ENCODE measurements around the gene YWHAG.
"Not testable (repeated sequence)": the region's sequence is repeated elsewhere in the genome, so short reads cannot be mapped to it uniquely, and the experiment has no call there.

YWHAG gene

GRCh38 chr7:76369018-76369417, 10.2 kb upstream of the YWHAG start:
- ATAC-seq (replicated peaks) (no peak), DNase-seq (no peak)
- H3K36me3 Mint-ChIP-seq (ENCODE audit: insufficient read depth) = no peaks in the 10 kb centered on the region
- H3K4me1 Mint-ChIP-seq (ENCODE audit: low read depth in 2 of 2) = peaks cover 6 to 7% of the 10 kb centered on the region in 2 donors
- peaks cover 14 to 32% of the 10 kb centered on the region in 2 donors for H3K27me3 Mint-ChIP-seq
- no peak overlapping the region for H3K4me3 Mint-ChIP-seq
- no peak overlapping the region for H3K27ac Mint-ChIP-seq
- H3K9me3 Mint-ChIP-seq = no peaks in the 10 kb centered on the region

DNA sequence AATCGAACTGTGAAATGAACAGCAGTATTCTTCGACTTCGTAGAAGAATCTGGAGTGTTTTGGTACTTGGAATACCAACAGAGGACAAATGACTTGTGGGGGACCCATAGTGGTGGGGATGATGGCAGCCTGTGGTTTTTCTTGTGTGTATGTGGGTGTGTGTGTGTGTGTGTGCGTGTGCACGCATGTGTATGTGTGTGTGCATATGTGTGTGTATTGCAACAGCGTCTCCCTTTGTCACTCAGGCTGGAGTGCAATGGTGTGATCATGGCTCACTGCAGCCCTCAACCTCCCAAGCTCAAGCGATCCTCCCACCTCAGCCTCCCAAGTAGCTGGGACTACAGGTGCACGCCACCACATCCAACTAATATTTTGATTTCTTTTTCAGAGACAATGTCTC, 9.4 kb upstream of the YWHAG start:
- peaks cover 6 to 7% of the 10 kb centered on the region in 2 donors for H3K4me1 Mint-ChIP-seq (ENCODE audit: low read depth in 2 of 2)
- H3K9me3 Mint-ChIP-seq = no peaks in the 10 kb centered on the region
- ATAC-seq (replicated peaks) = no peak
- no peak for DNase-seq
- no peak overlapping the region for H3K27ac Mint-ChIP-seq
- no peaks in the 10 kb centered on the region for H3K36me3 Mint-ChIP-seq (ENCODE audit: insufficient read depth)
- H3K27me3 Mint-ChIP-seq = peaks cover 10 to 24% of the 10 kb centered on the region in 2 donors
- H3K4me3 Mint-ChIP-seq = no peak overlapping the region

- H3K4me3 Mint-ChIP-seq = peak overlapping the region in 1 of 2 donors; percentile 49
- H3K9me3 Mint-ChIP-seq = no peaks in the 10 kb centered on the region
- no peak for ATAC-seq (replicated peaks)
- DNase-seq = no peak
- no peak overlapping the region for H3K27ac Mint-ChIP-seq
- peaks cover 0 to 6% of the 10 kb centered on the region in 2 donors for H3K27me3 Mint-ChIP-seq
- H3K4me1 Mint-ChIP-seq (ENCODE audit: low read depth in 2 of 2) = peaks cover 6 to 13% of the 10 kb centered on the region in 2 donors
- peaks cover 6% of the 10 kb centered on the region for H3K36me3 Mint-ChIP-seq (ENCODE audit: insufficient read depth)
These were observed 5.4 kb upstream of the YWHAG start for GRCh38 chr7:76364198-76364584.

- not testable (repeated sequence) for DNase-seq; H3K4me3 Mint-ChIP-seq; H3K36me3 Mint-ChIP-seq (ENCODE audit: insufficient read depth); ATAC-seq (replicated peaks); H3K27ac Mint-ChIP-seq; H3K9me3 Mint-ChIP-seq; H3K27me3 Mint-ChIP-seq
- H3K4me1 Mint-ChIP-seq (ENCODE audit: low read depth in 2 of 2) = peaks cover 6 to 13% of the 10 kb centered on the region in 2 donors
These were observed 5.0 kb upstream of the YWHAG start for GRCh38 chr7:76363754-76364153.

GRCh38 chr7:76359978-76360638, 1.3 kb upstream of the YWHAG start:
- Mint-ChIP-seq H3K4me1 (ENCODE audit: low read depth in 2 of 2) (peaks cover 25 to 39% of the 10 kb centered on the region in 2 donors), H3K4me3 (peak overlapping the region; percentile 94 to 96), H3K27me3 (no peaks in the 10 kb centered on the region), H3K27ac (peak overlapping the region; percentile 94 to 95), H3K9me3 (no peaks in the 10 kb centered on the region), H3K36me3 (ENCODE audit: insufficient read depth) (peaks cover 24% of the 10 kb centered on the region)
- DNase-seq = no peak
- ATAC-seq (replicated peaks) = no peak

DNA sequence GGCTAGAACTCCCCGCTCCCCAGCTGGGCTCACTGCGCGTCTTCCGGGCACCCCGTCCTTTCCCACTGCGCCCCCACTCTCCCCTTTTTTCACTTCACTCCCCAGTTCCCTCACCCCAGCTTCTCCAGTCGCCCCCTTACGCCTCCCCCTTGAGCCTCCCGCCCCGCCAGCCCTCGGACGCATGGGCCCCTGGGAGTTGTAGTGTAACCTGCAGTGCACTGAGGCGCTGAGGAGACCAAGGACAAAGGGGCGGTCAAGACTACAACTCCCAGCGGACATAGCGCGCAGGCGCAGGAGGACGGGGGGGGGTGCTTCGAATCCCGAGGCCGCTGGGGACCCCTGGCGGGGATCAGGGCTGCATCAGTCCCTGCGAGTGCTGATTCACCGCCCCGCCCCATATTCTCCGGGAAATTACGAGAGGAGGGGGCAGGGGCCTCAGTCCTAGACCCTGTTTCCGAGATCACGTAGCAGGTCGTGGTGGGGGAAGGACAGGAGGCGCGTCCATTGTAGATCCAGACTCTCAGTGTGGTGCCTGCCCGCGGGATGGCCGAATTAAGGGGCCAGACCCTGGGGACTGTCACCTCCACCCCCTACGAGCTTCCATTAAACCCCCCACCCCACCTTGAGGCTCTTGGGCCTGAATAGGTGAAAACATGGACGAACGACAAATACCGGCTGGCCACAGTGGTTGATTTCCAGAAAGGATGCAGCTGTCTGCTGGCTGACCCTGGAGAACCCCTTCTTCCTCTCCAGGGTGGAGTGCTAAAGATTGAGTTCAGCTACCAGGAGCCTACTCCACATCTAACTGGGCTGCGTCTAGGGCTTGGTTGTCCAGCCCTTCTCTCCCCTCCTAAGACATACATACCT, 553 bp upstream of the YWHAG start:
- peak; percentile 90 to 95 (median 93) for DNase-seq
- peak overlapping the region; percentile 94 to 96 for H3K4me3 Mint-ChIP-seq
- H3K9me3 Mint-ChIP-seq = no peaks in the 10 kb centered on the region
- peaks cover 24% of the 10 kb centered on the region for H3K36me3 Mint-ChIP-seq (ENCODE audit: insufficient read depth)
- H3K27ac Mint-ChIP-seq = peak overlapping the region; percentile 94 to 95
- ATAC-seq (replicated peaks) = peak; percentile 91
- peaks cover 22 to 40% of the 10 kb centered on the region in 2 donors for H3K4me1 Mint-ChIP-seq (ENCODE audit: low read depth in 2 of 2)
- H3K27me3 Mint-ChIP-seq = no peaks in the 10 kb centered on the region

DNA sequence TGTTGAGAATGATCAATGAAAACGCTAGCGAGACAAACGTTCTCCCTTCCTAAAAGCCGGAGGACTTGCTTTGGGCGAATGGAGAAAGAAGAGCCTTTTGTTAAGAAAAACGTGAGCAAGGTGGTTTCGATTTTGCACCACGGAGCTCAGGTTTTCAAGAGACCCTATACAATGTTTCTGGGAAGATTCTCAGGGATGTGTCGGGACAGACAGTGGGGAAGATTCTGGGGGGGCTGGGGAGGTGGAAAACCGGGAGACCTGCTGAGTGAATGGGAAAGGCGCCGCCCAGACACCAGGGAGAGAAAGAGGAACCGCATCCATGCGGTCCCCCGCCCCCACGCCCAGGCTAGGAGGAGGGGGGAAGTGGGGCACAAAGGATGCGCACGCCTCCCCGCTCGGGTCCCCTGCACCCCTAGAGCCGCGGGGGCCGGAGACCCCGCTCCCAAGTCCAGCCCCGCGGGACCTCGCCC, 745 bp downstream of the YWHAG start:
- no peaks in the 10 kb centered on the region for H3K9me3 Mint-ChIP-seq
- peak; percentile 2 for ATAC-seq (replicated peaks)
- H3K27ac Mint-ChIP-seq = peak overlapping the region; percentile 95
- H3K36me3 Mint-ChIP-seq (ENCODE audit: insufficient read depth) = peaks cover 24% of the 10 kb centered on the region
- DNase-seq = peak in 1 of 3 experiments; percentile 11
- H3K27me3 Mint-ChIP-seq = no peaks in the 10 kb centered on the region
- H3K4me1 Mint-ChIP-seq (ENCODE audit: low read depth in 2 of 2) = peaks cover 20 to 37% of the 10 kb centered on the region in 2 donors
- H3K4me3 Mint-ChIP-seq = peak overlapping the region; percentile 94 to 96

- DNase-seq = no peak
- Mint-ChIP-seq H3K27ac (peak overlapping the region; percentile 95), H3K4me1 (ENCODE audit: low read depth in 2 of 2) (peaks cover 23 to 40% of the 10 kb centered on the region in 2 donors), H3K4me3 (peak overlapping the region; percentile 94 to 96), H3K36me3 (ENCODE audit: insufficient read depth) (peaks cover 24% of the 10 kb centered on the region), H3K27me3 (no peaks in the 10 kb centered on the region), H3K9me3 (no peaks in the 10 kb centered on the region)
- no peak for ATAC-seq (replicated peaks)
These were observed 1.2 kb downstream of the YWHAG start for GRCh38 chr7:76357475-76358010.

DNA sequence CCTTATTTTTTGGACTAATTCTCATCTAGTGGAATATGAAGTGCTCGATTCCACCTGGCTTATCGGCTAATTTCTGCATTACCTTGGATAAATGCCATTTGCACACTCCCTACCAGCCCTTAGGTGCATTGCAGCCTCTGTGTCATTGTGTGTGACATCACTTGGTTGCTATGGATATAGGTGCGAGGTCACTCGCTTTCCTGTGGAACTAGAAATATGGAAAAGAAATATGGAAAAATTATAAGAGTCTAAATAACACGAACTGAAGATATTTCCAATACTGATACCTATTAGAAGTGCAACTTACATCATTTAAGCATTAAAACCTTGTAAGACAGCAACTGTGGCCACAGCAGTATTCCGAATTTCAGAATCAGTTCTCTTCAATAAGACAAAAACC, 2.0 kb downstream of the YWHAG start:
- H3K27me3 Mint-ChIP-seq = no peaks in the 10 kb centered on the region
- H3K27ac Mint-ChIP-seq = peak overlapping the region; percentile 95
- H3K9me3 Mint-ChIP-seq = no peaks in the 10 kb centered on the region
- DNase-seq = no peak
- peaks cover 24% of the 10 kb centered on the region for H3K36me3 Mint-ChIP-seq (ENCODE audit: insufficient read depth)
- no peak for ATAC-seq (replicated peaks)
- H3K4me3 Mint-ChIP-seq = peak overlapping the region; percentile 94 to 96
- peaks cover 29 to 47% of the 10 kb centered on the region in 2 donors for H3K4me1 Mint-ChIP-seq (ENCODE audit: low read depth in 2 of 2)

DNA sequence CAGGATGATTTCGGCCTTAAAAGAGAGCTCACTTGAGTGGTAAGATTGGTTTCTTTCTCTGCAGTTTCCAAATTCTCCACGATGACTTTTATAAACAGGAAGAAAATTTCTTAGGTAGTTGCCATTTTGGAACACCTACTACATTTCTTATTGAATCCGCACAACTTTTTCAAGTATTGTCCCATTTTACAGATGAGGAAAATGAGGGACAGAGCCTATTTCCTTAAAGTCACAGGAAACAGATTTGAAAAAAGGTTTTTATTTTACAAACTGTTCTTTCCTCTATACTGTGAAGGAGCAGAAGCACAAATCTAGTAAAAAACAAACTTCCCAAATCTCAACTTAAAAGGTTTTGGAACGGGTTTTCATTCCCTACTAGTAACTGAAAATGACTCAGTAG, 2.7 kb downstream of the YWHAG start:
- peak overlapping the region in 1 of 2 donors; percentile 23 for H3K4me3 Mint-ChIP-seq
- peaks cover 24% of the 10 kb centered on the region for H3K36me3 Mint-ChIP-seq (ENCODE audit: insufficient read depth)
- H3K4me1 Mint-ChIP-seq (ENCODE audit: low read depth in 2 of 2) = peaks cover 35 to 54% of the 10 kb centered on the region in 2 donors
- H3K27ac Mint-ChIP-seq = peak overlapping the region in 1 of 2 donors; percentile 7
- no peaks in the 10 kb centered on the region for H3K9me3 Mint-ChIP-seq
- no peaks in the 10 kb centered on the region for H3K27me3 Mint-ChIP-seq
- ATAC-seq (replicated peaks) (no peak), DNase-seq (no peak)

GRCh38 chr7:76354981-76355730, 3.6 kb downstream of the YWHAG start:
- H3K27me3 Mint-ChIP-seq = no peaks in the 10 kb centered on the region
- H3K36me3 Mint-ChIP-seq (ENCODE audit: insufficient read depth) = peaks cover 24% of the 10 kb centered on the region
- peak overlapping the region in 1 of 2 donors; percentile 7 for H3K27ac Mint-ChIP-seq
- DNase-seq (no peak), ATAC-seq (replicated peaks) (no peak)
- no peak overlapping the region for H3K4me3 Mint-ChIP-seq
- H3K9me3 Mint-ChIP-seq = no peaks in the 10 kb centered on the region
- peaks cover 37 to 56% of the 10 kb centered on the region in 2 donors for H3K4me1 Mint-ChIP-seq (ENCODE audit: low read depth in 2 of 2)

- H3K4me3 Mint-ChIP-seq = no peak overlapping the region
- H3K4me1 Mint-ChIP-seq (ENCODE audit: low read depth in 2 of 2) = peaks cover 40 to 56% of the 10 kb centered on the region in 2 donors
- H3K27ac Mint-ChIP-seq = no peak overlapping the region
- no peak for ATAC-seq (replicated peaks)
- no peaks in the 10 kb centered on the region for H3K27me3 Mint-ChIP-seq
- H3K36me3 Mint-ChIP-seq (ENCODE audit: insufficient read depth) = peaks cover 26% of the 10 kb centered on the region
- H3K9me3 Mint-ChIP-seq = no peaks in the 10 kb centered on the region
- no peak for DNase-seq
These were observed 4.3 kb downstream of the YWHAG start for GRCh38 chr7:76354516-76354915.

DNA sequence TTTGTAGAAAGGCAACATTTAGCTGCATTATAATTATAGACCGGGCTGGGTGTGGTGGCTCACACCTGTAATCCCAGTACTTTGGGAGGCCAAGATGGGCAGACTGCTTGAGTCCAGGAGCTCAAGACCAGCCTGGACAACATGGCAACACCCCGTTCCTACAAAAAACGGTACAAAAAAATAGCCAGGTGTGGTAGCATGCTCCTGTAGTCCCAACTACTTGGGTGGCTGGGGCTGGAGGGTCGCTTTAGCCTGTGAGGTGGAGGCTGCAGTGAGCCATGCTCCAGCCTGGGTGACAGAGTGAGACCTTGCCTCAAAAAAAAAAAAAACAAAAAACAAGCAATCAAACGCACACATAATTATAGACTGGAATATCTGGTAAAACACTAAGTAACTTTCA, 5.0 kb downstream of the YWHAG start:
- Mint-ChIP-seq H3K36me3 (ENCODE audit: insufficient read depth) (peaks cover 23% of the 10 kb centered on the region), H3K9me3 (no peaks in the 10 kb centered on the region), H3K27me3 (no peaks in the 10 kb centered on the region), H3K27ac (no peak overlapping the region), H3K4me1 (ENCODE audit: low read depth in 2 of 2) (peaks cover 40 to 58% of the 10 kb centered on the region in 2 donors), H3K4me3 (no peak overlapping the region)
- ATAC-seq (replicated peaks) = no peak
- DNase-seq = no peak
